GM18907 (cell line): ENCODE data around the gene ENTPD6.
A peak's percentile ranks its signal among the peaks of the same experiment; 100 is the strongest.
"Not testable (repeated sequence)": the region's sequence is repeated elsewhere in the genome, so short reads cannot be mapped to it uniquely, and the experiment has no call there.

ENCODE experiments used
- ATAC-seq: cut with Tn5 transposase; IDR thresholded peaks from one replicate; pipeline ENCODE4 v1.9.1; 2021; ENCODE audit warnings: mild to moderate bottlenecking, moderate library complexity; ENCODE audit not compliant: unreplicated experiment

The ENTPD6 gene

DNA sequence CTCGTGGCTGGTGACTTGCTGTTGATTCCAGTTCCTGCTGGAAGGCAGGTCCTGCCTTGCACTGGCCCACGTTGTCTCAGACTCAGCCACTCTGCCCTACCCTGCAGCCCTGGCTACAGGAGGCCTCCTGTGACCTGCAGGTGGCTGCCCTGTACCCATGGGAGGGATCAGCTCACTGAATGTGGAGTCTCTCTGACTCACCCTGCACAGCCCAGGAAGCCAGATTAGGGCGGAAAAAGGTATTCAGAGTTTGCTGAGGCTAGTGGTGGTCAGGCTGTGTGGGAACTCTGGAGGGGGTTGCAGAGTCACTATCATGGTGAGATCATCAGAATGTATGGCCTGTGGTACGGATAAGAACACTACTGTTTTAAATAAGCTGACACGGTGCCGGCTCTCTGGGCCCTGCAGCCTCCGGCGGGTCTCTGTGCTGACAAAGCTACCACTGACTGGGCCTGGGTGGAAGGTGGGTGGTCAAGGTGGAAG is 27.7 kb downstream of the ENTPD6 start:
- no peak for ATAC-seq

GRCh38 chr20:25223765-25224720 is 28.5 kb downstream of the ENTPD6 start:
- no peak for ATAC-seq

DNA sequence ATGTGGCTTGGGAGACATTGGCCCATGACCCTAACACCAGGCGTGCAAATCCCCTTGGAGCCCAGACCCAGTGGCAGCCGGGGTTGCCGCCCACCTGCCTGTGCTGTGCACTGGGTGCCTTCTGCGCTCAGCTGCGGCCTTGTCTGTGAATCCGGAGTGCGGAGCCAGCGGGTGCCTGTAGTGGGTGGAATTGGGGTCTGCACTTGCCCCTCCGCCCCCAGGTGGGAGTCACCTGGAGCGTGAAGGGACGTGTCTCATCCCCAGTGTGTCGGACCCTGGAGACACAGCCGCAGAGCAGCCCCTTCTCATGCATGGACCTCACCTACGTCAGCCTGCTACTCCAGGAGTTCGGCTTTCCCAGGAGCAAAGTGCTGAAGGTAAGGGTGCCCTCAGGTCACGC is 29.4 kb downstream of the ENTPD6 start:
- ATAC-seq: no peak

DNA sequence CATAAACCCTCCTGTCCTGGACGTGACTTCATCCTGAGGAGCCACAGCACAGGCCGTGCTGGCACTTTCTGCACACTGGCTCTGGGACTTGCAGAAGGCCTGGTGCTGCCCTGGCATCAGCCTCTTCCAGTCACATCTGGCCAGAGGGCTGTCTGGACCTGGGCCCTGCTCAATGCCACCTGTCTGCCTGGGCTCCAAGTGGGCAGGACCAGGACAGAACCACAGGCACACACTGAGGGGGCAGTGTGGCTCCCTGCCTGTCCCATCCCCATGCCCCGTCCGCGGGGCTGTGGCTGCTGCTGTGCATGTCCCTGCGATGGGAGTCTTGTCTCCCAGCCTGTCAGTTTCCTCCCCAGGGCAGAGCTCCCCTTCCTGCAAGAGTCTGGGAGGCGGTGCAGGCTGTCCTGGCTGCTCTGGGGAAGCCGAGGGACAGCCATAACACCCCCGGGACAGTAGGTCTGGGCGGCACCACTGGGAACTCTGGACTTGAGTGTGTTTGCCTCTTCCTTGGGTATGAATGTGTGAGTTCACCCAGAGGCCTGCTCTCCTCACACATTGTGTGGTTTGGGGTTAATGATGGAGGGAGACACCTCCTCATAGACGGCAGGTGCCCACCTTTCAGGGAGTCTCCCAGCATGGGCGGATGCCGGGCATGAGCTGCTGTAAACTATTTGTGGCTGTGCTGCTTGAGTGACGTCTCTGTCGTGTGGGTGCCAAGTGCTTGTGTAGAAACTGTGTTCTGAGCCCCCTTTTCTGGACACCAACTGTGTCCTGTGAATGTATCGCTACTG is 30.3 kb downstream of the ENTPD6 start:
- no peak for ATAC-seq

DNA sequence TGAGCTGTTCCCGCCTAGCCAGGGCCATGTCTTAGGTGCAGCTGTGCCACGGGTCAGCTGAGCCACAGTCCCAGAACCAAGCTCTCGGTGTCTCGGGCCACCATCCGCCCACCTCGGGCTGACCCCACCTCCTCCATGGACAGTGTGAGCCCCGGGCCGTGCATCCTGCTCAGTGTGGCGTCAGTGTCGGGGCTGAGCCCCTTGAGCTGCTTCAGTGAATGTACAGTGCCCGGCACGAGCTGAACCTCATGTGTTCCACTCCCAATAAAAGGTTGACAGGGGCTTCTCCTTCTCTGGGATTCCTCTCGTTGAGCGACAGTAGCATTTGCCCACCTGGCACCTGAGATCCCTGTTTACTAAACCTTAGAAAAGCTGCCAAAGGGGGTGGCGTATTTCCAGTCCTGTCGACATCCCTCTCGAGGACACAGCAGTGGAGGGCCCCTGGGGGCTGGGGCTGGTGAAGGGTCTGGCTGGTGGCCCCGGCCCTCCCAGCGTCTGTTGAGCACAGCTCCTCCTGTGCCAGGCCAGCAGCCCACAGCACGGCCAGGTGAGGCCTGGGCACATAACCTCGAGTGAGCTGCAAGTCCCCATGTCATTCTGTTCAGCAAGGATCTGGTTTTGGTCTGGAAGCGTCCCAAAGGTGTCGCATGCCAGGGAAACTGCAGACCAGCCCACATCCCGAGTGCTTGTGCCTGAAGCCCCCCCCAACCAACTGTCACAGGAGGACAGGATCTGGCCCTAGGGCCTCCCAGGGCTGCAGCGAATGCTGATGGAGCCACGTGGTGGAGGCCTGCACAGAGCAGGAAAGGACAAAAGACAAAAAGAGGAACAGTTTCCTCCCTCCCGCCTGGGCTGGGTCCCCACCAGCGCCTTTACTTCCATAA is 31.2 kb downstream of the ENTPD6 start:
- no peak for ATAC-seq

GRCh38 chr20:25227317-25227831 is 31.9 kb downstream of the ENTPD6 start:
- ATAC-seq: no peak

DNA sequence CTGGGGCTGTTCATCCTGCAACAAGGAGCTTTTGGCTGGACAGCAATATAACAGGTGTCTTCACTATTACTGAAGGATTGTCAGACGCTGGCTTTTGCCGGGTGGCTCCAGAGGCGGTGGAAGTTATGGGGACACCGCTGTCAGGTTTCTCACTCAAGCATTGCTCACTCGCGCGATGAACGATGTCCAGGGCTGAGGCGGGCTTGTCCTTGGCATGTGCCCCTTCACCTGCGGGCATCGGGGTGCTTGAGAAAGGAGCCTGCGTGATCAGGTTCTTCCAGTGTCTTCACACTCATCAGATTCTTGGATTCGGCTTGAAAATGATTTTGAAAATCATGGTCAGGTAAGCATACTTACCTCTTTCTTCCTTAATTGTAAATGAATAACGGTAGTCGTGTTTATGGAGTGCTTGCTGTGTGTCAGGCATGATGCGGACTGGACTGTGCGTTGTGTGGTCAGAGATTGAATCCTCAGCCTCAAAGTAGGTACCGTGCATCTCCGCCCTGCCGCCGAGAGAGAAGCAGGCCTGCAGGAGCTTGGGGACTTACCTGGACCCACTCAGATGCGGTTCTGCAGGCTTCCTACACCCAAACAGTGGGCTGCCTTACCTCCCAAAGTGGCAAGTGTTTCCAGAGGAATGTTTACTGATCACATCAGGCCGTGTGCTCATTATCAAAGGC is 34.1 kb downstream of the ENTPD6 start:
- ATAC-seq: no peak

GRCh38 chr20:25230166-25230831 is 34.8 kb downstream of the ENTPD6 start:
- ATAC-seq: peak; percentile 93

- ATAC-seq: no peak
Observed at GRCh38 chr20:25233016-25233772, 37.7 kb downstream of the ENTPD6 start.

- not testable (repeated sequence) for ATAC-seq
Observed at GRCh38 chr20:25234009-25234849, 38.7 kb downstream of the ENTPD6 start.

DNA sequence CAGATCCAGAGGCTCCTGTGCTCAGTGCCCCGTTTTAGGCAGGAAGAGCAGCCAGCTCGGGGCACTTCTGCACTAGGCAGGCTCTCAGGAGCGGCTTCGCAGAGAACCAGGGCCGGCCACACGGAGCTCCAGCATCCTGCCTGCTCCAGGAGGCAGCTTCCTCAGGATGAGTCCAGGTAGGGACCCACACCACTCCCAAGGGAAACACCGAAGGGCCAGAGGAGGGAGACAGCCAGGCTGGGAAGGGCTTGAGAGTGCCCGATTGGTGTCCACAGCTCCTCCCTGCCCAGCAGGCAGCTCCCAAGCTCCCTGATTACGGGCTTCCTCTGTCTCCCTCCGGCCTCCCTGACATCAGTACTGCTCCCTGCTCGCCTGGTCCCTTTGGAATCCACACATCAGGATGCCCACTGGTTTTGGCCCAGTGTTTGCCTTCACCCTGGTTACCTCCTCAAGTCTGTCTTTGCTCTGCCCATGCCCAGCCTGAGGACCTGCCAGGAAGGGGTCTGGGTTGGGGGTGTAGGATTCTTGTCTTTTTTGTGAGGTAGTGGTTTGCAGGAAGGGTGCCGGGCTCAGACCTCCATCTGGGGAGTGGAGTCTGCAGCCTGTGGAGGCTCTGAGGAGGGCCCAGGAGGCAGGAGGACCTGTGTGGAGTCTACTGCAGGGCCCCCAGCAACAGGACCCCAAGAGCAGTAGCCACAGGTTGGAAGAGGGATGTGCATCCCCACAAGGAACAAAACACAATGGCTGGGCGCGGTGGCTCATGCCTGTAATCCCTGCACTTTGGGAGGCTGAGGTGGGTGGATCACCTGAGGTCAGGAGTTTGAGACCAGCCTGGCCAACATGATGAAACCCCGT is 41.2 kb downstream of the ENTPD6 start:
- no peak for ATAC-seq

DNA sequence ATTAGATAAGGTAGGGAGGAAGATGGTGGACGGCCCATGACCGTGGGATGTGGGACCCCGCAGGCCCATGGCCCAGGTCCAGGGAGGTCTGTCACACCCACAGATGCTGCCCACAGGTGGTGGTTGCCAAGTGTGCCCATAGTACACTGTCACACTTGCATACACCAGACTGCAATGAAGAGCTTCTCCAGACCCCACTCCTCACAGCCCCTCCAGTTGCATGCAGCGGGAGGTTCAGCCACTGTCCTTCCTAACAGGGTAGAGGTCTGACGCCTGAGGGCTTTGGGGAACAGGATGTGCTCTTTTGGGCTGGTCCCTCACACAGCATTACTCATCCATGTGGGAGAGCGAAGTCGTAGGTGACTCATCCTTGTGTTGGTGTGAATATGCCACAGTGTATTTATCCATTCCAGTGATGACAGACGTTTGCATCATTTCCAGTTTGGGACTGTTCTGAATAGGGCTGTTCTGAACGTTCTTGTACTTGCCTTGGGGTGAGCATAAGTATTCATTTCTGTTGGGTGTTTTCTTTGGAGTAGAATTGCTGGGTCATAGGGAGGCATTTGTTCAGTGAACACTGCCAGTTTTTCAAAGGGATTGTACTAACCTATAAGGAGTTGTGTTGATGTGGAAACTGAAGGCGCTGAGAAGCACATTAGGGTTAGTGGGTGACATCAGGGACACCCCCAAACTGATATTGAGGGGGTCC is 42.3 kb downstream of the ENTPD6 start:
- no peak for ATAC-seq

DNA sequence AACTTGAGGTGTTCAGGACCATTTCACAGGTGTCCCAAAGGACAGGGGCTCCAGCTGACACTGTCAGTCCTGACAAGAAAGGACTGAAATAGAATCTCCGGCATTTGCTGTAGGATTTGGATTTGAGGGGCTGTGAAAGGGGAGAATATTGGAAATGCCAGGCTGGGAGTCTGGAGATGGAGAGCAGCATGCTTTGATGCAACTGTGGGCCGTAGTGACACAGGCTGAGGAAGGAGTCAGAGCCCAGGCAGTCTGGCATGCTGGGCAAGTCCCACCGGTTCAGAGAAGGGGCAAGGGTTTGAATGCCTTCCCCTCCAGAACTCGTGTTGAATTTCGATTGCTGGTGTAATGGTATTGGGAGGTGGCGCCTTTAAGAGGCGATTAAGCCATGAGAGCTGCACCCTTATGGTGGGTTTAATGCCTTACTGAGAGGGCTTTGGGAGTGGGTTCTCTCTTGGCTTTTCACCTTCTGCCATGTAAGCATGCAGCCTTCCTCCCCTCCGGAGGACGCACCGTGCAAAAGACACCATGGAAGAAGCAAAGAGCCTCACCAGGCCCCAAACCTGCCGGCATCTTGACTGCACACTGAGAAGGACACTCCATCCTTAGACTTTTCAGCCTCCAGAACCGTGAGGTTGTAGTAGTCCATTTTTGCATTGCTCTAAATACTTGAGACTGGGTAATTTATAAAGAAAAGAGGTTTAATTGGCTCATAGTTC is 43.0 kb downstream of the ENTPD6 start:
- ATAC-seq: no peak

DNA sequence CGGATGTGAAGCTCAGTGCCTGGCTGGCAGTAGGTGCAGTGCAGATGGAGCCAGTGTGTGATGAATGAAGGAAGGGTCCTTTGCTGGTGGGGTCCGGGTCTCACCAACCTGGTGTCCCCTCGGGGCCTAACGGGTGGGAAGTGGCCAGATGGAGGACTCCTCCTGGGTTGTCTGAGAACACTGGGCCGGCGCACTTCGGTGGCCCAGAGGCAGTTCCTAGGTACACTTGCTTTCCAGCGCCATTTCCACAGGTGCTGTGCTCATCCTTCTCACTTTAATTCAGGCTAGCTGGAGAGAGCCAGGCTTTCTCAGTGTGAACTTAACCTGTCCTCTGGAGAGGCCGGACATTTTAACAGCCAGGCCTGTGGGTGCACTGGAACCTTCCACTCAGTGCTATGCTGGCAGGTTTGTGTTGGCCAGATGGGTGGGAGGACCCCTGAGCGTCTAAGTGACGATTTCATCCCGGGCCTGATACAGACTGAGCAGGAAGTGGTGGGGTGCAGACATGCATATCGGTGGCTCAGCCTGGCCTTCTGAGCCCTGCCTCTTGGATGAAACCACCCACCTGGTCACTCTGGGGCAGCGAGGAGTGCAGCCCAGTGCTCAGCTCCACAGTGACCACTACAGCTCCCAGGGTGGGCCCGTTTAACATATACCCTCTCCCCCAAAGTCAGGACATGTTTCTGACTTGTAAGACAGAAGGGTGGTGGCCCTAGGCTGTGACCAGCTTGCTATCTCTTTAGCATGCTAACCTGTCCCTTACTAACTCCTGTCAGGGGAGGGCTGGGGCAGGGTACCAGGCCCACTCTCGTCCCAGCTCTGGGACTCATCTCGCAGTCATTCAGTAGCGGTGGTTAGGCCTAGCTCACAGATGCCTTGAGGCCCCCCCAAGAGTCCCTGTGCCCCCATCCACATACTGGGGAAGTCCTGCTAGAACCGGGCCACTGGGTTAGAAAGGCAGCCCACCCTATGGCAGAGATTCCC is 44.2 kb downstream of the ENTPD6 start:
- peak; percentile 75 for ATAC-seq
